ENCODE results near the gene ERN2.

DNA sequence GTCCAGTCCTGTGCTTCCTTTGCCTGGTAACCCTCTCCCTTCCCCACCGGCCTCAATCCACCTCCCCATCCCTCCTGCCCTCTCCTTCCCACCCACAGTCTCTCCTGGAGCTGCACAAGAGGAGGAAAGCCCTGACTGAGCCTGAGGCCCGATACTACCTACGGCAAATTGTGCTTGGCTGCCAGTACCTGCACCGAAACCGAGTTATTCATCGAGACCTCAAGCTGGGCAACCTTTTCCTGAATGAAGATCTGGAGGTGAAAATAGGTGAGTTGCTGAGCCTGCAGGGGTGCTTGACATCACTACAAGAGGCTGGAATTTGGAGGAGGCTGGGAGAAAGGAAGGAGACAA lies 33.1 kb downstream of the ERN2 start:
- TF ChIP-seq, protein P1, sequence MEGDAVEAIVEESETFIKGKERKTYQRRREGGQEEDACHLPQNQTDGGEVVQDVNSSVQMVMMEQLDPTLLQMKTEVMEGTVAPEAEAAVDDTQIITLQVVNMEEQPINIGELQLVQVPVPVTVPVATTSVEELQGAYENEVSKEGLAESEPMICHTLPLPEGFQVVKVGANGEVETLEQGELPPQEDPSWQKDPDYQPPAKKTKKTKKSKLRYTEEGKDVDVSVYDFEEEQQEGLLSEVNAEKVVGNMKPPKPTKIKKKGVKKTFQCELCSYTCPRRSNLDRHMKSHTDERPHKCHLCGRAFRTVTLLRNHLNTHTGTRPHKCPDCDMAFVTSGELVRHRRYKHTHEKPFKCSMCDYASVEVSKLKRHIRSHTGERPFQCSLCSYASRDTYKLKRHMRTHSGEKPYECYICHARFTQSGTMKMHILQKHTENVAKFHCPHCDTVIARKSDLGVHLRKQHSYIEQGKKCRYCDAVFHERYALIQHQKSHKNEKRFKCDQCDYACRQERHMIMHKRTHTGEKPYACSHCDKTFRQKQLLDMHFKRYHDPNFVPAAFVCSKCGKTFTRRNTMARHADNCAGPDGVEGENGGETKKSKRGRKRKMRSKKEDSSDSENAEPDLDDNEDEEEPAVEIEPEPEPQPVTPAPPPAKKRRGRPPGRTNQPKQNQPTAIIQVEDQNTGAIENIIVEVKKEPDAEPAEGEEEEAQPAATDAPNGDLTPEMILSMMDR (conservative IDR thresholded peaks at IDR 0.05): no peak
- no peak for TF ChIP-seq EZH2 (IDR thresholded peaks at IDR 0.05; ENCODE audit: low read depth)

Measured in PC-9 (cell line).